Measurements from ENCODE around the gene UBE2U.

The UBE2U gene

DNA sequence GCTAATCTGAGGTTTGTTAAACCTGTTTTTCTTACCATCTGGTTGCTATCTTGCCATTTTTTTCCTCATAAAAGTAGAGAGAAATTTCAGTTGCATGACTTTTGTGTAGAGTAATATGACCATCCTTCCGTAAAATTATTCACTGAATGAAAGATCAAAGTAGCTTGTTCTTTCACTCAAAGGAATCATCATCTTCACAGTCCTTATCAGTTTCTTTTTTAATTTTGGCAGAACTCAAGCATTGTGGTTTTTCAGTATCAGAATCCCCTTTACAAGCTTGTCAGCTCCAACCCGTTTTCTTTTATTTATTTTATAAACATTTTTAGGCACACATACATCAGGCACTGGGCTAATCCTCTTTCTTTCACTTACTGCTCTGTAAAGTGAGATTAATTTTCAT, 91.7 kb downstream of the UBE2U start:
- DNase-seq (ENCODE audit: low spot score) = no peak

DNA sequence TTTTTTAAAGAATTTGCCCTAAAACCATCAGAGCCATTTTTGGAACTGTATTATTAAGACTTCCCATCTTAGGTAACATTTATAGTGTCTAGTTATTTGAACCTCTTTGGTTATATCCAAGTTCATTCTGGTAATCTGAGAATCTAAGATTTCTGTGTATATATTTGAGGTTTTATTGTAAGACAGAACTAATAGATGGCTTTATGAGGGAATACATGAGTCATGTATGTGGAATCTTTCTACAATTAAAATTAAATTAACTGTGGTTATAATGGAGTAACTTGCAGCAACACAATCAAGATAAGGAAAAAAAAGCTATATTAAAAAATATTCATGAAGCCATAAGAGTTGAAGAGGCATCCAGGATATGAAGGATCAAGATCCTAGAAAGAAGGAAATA, 92.1 kb downstream of the UBE2U start:
- no peak for DNase-seq (ENCODE audit: low spot score)

GRCh38 chr1:64296459-64296858, 93.0 kb downstream of the UBE2U start:
- DNase-seq (ENCODE audit: low spot score) = no peak

DNA sequence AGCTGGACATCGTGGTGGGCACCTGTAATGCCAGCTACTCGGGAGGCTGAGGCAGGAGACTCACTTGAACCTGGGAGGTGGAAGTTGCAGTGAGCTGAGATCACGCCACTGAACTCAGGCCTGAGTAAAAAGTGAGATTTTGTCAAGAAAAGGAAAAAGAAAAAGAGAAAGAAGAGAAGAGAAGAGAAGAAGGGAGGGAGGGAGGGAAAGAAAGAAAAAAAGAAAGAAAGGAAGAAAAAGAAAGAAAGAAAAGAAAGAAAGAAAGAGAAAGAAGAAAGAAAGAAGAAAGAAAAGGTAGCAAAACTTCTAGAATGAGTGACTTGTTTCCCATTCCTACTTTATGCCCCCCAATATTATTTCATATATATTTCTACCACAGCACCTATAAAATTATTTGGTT, 98.8 kb downstream of the UBE2U start:
- no peak for DNase-seq (ENCODE audit: low spot score)

DNA sequence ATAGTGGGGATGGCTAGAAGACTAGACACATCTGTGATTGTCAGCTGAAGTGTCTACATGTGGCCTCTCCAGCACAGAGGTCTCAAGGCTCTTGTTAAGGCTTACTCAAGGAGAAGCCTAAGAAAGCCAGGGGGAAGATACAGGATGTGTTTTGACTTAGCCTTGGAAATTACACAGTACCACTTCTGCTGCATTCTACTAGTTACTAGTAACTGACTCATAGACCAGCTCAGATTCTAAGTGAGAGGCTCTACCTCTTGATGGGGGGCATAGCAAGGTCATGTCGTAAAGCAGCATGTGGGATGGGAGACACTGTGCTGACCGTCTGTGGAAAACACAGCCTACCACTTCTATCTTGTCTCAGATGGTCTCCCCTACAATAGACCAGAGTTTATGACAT, 99.5 kb downstream of the UBE2U start:
- no peak for DNase-seq (ENCODE audit: low spot score)

- DNase-seq (ENCODE audit: low spot score) = no peak
Observed at GRCh38 chr1:64304823-64305222, 101.4 kb downstream of the UBE2U start.

DNA sequence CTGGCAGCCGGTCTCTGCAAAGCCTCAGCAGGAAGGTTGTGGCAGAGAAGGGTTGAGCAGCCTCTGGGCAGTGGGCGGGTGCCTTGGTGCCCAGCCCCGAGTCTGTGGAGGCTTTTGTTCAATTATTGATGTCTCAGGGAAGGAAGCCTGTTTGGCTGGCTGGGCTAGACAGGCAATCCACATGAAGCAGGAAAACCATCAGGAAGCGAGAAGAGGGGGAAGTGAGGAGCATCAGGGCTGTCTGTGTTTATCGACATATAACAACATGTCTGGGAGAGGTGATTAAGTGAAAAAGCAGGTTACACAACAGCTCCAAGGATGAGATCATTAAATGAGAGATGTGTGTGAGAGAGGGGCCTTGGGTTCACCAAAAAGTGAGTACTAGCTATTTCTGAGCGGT, 105.4 kb downstream of the UBE2U start:
- no peak for DNase-seq (ENCODE audit: low spot score)

- DNase-seq (ENCODE audit: low spot score) = no peak
Observed at GRCh38 chr1:64309431-64309831, 106.0 kb downstream of the UBE2U start.

GRCh38 chr1:64310760-64311159, 107.3 kb downstream of the UBE2U start:
- DNase-seq (ENCODE audit: low spot score) = no peak

GRCh38 chr1:64312431-64312830, 109.0 kb downstream of the UBE2U start:
- DNase-seq (ENCODE audit: low spot score) = no peak

GRCh38 chr1:64315402-64315801, 112.0 kb downstream of the UBE2U start:
- DNase-seq (ENCODE audit: low spot score) = no peak
